HepG2 (cell line): Measurements from ENCODE around the gene MRPS10. TPM values are rescaled to one million over a fixed set of nuclear protein-coding genes. Genes with fewer than 3 reads are reported as not detected.

Experiments used
- GLMP ChIP-seq: sonication (generic); formaldehyde crosslinking; IDR thresholded peaks from 2 replicates; pipeline ENCODE4 v1.9.0; 2021; ENCODE audit warnings: missing genetic modification reagents, mild to moderate bottlenecking, borderline replicate concordance
- MAFF ChIP-seq: IDR thresholded peaks from 2 replicates; pipeline ENCODE4 v1.6.1; 2011; ENCODE audit warnings: low read depth, low read length, improper control_type of control experiment
- NR0B2 ChIP-seq: sonication (generic); formaldehyde crosslinking; IDR thresholded peaks from 2 replicates; pipeline ENCODE4 v1.4.0; 2020; ENCODE audit warnings: mild to moderate bottlenecking, missing genetic modification reagents
- POGK ChIP-seq: sonication (generic); formaldehyde crosslinking; conservative IDR thresholded peaks from 2 replicates; pipeline ENCODE4 v1.8.0; 2022; ENCODE audit warnings: mild to moderate bottlenecking, moderate library complexity, missing genetic modification reagents
- RERE ChIP-seq: IDR thresholded peaks from 2 replicates; pipeline ENCODE4 v1.6.1; 2016; ENCODE audit warnings: low read depth, missing genetic modification reagents, missing compliant biosample characterization
- SMAD3 ChIP-seq: sonication (generic); formaldehyde crosslinking; IDR thresholded peaks from 2 replicates; pipeline ENCODE4 v1.4.0; 2020; ENCODE audit warnings: missing genetic modification reagents
- STAT5B ChIP-seq: sonication (generic); formaldehyde crosslinking; IDR thresholded peaks from 2 replicates; pipeline ENCODE4 v1.4.0; 2020; ENCODE audit warnings: missing genetic modification reagents
- THAP8 ChIP-seq: sonication (generic); formaldehyde crosslinking; IDR thresholded peaks from 2 replicates; pipeline ENCODE4 v1.5.1; 2020; ENCODE audit warnings: missing genetic modification reagents, mild to moderate bottlenecking, borderline replicate concordance
- ZFP36L1 ChIP-seq: sonication (generic); formaldehyde crosslinking; IDR thresholded peaks from 2 replicates; pipeline ENCODE4 v1.8.0; 2022; ENCODE audit warnings: mild to moderate bottlenecking, missing genetic modification reagents, moderate library complexity
- ZNF335 ChIP-seq: sonication (generic); formaldehyde crosslinking; IDR thresholded peaks from 2 replicates; pipeline ENCODE4 v1.4.0; 2020; ENCODE audit warnings: missing genetic modification reagents
- ZNF350 ChIP-seq: sonication (generic); formaldehyde crosslinking; IDR thresholded peaks from 2 replicates; pipeline ENCODE4 v1.4.0; 2020; ENCODE audit warnings: mild to moderate bottlenecking, low read depth, missing genetic modification reagents, borderline replicate concordance
- ZNF597 ChIP-seq: sonication (generic); formaldehyde crosslinking; IDR thresholded peaks from 2 replicates; pipeline ENCODE4 v1.5.0; 2020; ENCODE audit warnings: missing genetic modification reagents
- ZNF678 ChIP-seq: sonication (generic); formaldehyde crosslinking; IDR thresholded peaks from 2 replicates; pipeline ENCODE4 v1.4.0; 2020; ENCODE audit warnings: mild to moderate bottlenecking, missing genetic modification reagents
- ZNF766 ChIP-seq: sonication (generic); formaldehyde crosslinking; IDR thresholded peaks from 2 replicates; pipeline ENCODE4 v1.5.0; 2020; ENCODE audit warnings: missing genetic modification reagents, borderline replicate concordance
- ZNF841 ChIP-seq: sonication (generic); formaldehyde crosslinking; IDR thresholded peaks from 2 replicates; pipeline ENCODE4 v1.8.1; 2023; ENCODE audit warnings: missing genetic modification reagents, borderline replicate concordance
- ZNF883 ChIP-seq: sonication (generic); formaldehyde crosslinking; IDR thresholded peaks from 2 replicates; pipeline ENCODE4 v1.5.1; 2020; ENCODE audit warnings: mild to moderate bottlenecking, missing genetic modification reagents; ENCODE audit errors: not compliant biosample characterization
- polyA plus RNA-seq, 8 experiments: library from polyadenylated mRNA; depleted of rRNA in 3 of 8; stranded (reverse) in 7 of 8; unstranded in 1 of 8; fragments of >200 nt; fragmentation: Illumina TruSeq in 4 of 8; extraction: Trizol in 4 of 8; gene quantifications; 2 replicates each; pipeline versions ENCODE4 v1.2.1 to v1.2.3, GENCODE V29; 2011 to 2016; ENCODE audit warnings: low read depth in 4 of 8, missing spikeins in 1 of 8, mixed read lengths in 1 of 8; ENCODE audit not compliant: insufficient read depth in 1 of 8
- total RNA-seq, 5 experiments: library from RNA; depleted of rRNA; stranded (reverse); fragments of >200 nt; fragmentation: Illumina TruSeq; extraction: Trizol; gene quantifications; 2 replicates each; pipeline ENCODE4 v1.2.3, GENCODE V29; 2016; ENCODE audit warnings: low read depth in 1 of 5

MRPS10 gene
- total and polyA plus RNA-seq, 2 of the 13 experiments (the other 11 are each of a cell fraction or from before 2014, with no cell fraction given): 31.7 to 54.6 TPM

- TF ChIP-seq RERE (CRISPR knock-in tag) (peak; percentile 53; the same call in 1 of the 2 replicates), GLMP (CRISPR knock-in tag) (no peak), ZNF883 (no peak), MAFF (no peak), ZNF335 (CRISPR knock-in tag) (peak; percentile 87), ZNF597 (CRISPR knock-in tag) (no peak), ZNF678 (CRISPR knock-in tag) (no peak), SMAD3 (peak; percentile 97), ZNF350 (CRISPR knock-in tag) (peak; percentile 92; the same call in 1 of the 2 replicates), ZNF841 (CRISPR knock-in tag) (no peak), THAP8 (CRISPR knock-in tag) (no peak), ZNF766 (peak; percentile 90; the same call in 1 of the 2 replicates), NR0B2 (CRISPR knock-in tag) (peak; percentile 82), ZFP36L1 (CRISPR knock-in tag) (peak; percentile 83; the same call in 1 of the 2 replicates), STAT5B (CRISPR knock-in tag) (peak; percentile 77), POGK (CRISPR knock-in tag) (no peak)
Observed at GRCh38 chr6:42217519-42218367, at the start of gene MRPS10 (continued).
